GM12878 (cell line): ENCODE data around the gene MALT1. TPM values are rescaled to one million over a fixed set of nuclear protein-coding genes. Genes with fewer than 3 reads are reported as not detected.

Experiments
- BMI1 ChIP-seq: fragments of 450-650 bp; IDR thresholded peaks from 2 replicates; pipeline ENCODE4 v1.6.1; 2016; ENCODE audit warnings: mild to moderate bottlenecking, moderate library complexity, borderline replicate concordance
- NFYB ChIP-seq: IDR thresholded peaks from 2 replicates; pipeline ENCODE4 v1.6.1; 2011; ENCODE audit warnings: low read depth, mild to moderate bottlenecking, low read length, improper control_type of control experiment, moderate library complexity; ENCODE audit not compliant: insufficient read depth
- RAD51 ChIP-seq: fragments of 450-650 bp; IDR thresholded peaks from 2 replicates; pipeline ENCODE4 v1.6.1; 2016; ENCODE audit warnings: moderate library complexity, mild to moderate bottlenecking, inconsistent platforms
- SMAD1 ChIP-seq: fragments of 450-650 bp; IDR thresholded peaks from 2 replicates; pipeline ENCODE4 v1.6.1; 2018; ENCODE audit warnings: mild to moderate bottlenecking, low read depth; ENCODE audit not compliant: partially characterized antibody
- SMARCA5 ChIP-seq: fragments of 450-650 bp; IDR thresholded peaks from 2 replicates; pipeline ENCODE4 v1.6.1; 2017; ENCODE audit warnings: mild to moderate bottlenecking
- TARDBP ChIP-seq: IDR thresholded peaks from 2 replicates; pipeline ENCODE4 v1.6.1; 2016; ENCODE audit warnings: borderline replicate concordance
- TCF3 ChIP-seq: IDR thresholded peaks from 2 replicates; pipeline ENCODE4 v1.6.1; 2012; ENCODE audit warnings: low read depth, mild to moderate bottlenecking, low read length, borderline replicate concordance; ENCODE audit not compliant: insufficient read depth
- ZNF622 ChIP-seq: fragments of 450-650 bp; IDR thresholded peaks from 2 replicates; pipeline ENCODE4 v1.6.1; 2017; ENCODE audit warnings: mild to moderate bottlenecking, inconsistent platforms
- polyA plus RNA-seq, 11 experiments: library from polyadenylated mRNA; depleted of rRNA in 4 of 11; unstranded in 6 of 11; stranded (reverse) in 5 of 11; fragments of >200 nt; fragmentation: Nextera tagmentation in 4 of 11; fragmentation: Illumina TruSeq in 1 of 11; extraction: Ambion mirVana in 4 of 11; extraction: Trizol in 1 of 11; gene quantifications; 1 replicate in 1 of 11; 2 replicates in 10 of 11; pipeline versions ENCODE4 v1.2.1 to v1.2.3, GENCODE V29; 2011 to 2016; ENCODE audit warnings: inconsistent platforms in 2 of 11, missing spikeins in 2 of 11, low read depth in 1 of 11
- total RNA-seq, 4 experiments: library from RNA; depleted of rRNA in 3 of 4; stranded (reverse); fragments of >200 nt in 3 of 4; fragmentation: Illumina TruSeq in 1 of 4; extraction: Trizol in 1 of 4; gene quantifications; 2 replicates each; pipeline versions ENCODE4 v1.2.1 to v1.2.3, GENCODE V29; 2013 to 2021
- TF ChIP-seq, protein P1 (sequence below): IDR thresholded peaks from 2 replicates; pipeline ENCODE4 v1.6.1; 2012; ENCODE audit warnings: improper control_type of control experiment, low read depth, low read length; ENCODE audit not compliant: insufficient replicate concordance
- TF ChIP-seq, protein P2 (sequence below), 3 experiments: IDR thresholded peaks in 2 of 3; conservative IDR thresholded peaks in 1 of 3; 2 replicates each; pipeline ENCODE4 v1.5.1; 2011; ENCODE audit warnings: low read depth in 3 of 3, low read length in 3 of 3, mild to moderate bottlenecking in 3 of 3, control low read depth in 2 of 3, moderate library complexity in 2 of 3, inconsistent platforms in 1 of 3, mixed read lengths in 1 of 3; ENCODE audit not compliant: control insufficient read depth in 2 of 3, insufficient read depth in 1 of 3; ENCODE audit errors: extremely low read depth in 1 of 3

Gene MALT1
- total and polyA plus RNA-seq, 10 of the 15 experiments (the other 5 are each of a cell fraction or from before 2014, with no cell fraction given) = 17.6 to 126 (median 45.4) TPM

DNA sequence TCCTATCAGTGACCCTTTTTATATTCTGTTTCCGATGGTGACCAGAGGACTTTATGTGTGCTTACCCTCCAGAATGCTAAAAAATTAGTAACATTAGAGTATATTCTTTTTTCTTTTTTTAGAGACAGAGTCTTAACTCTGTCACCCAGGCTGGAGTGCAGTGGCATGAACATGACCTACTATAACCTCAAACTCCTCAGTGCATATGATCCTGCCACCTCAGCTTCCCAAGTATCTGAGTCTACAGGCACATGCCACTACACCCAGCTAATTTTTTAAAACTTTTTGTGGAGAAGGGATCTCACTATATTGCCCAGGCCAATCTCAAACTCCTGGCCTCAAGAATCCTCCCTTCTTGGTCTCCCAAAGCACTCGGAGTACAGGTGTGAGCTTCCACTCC is 74.6 kb downstream of the MALT1 start (continued):
- TF ChIP-seq, protein P1, sequence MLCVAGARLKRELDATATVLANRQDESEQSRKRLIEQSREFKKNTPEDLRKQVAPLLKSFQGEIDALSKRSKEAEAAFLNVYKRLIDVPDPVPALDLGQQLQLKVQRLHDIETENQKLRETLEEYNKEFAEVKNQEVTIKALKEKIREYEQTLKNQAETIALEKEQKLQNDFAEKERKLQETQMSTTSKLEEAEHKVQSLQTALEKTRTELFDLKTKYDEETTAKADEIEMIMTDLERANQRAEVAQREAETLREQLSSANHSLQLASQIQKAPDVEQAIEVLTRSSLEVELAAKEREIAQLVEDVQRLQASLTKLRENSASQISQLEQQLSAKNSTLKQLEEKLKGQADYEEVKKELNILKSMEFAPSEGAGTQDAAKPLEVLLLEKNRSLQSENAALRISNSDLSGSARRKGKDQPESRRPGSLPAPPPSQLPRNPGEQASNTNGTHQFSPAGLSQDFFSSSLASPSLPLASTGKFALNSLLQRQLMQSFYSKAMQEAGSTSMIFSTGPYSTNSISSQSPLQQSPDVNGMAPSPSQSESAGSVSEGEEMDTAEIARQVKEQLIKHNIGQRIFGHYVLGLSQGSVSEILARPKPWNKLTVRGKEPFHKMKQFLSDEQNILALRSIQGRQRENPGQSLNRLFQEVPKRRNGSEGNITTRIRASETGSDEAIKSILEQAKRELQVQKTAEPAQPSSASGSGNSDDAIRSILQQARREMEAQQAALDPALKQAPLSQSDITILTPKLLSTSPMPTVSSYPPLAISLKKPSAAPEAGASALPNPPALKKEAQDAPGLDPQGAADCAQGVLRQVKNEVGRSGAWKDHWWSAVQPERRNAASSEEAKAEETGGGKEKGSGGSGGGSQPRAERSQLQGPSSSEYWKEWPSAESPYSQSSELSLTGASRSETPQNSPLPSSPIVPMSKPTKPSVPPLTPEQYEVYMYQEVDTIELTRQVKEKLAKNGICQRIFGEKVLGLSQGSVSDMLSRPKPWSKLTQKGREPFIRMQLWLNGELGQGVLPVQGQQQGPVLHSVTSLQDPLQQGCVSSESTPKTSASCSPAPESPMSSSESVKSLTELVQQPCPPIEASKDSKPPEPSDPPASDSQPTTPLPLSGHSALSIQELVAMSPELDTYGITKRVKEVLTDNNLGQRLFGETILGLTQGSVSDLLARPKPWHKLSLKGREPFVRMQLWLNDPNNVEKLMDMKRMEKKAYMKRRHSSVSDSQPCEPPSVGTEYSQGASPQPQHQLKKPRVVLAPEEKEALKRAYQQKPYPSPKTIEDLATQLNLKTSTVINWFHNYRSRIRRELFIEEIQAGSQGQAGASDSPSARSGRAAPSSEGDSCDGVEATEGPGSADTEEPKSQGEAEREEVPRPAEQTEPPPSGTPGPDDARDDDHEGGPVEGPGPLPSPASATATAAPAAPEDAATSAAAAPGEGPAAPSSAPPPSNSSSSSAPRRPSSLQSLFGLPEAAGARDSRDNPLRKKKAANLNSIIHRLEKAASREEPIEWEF = no peak
- TF ChIP-seq SMAD1 (no peak), NFYB (no peak), RAD51 (no peak), ZNF622 (no peak), BMI1 (no peak), TARDBP (no peak), SMARCA5 (no peak), TCF3 (no peak)
- TF ChIP-seq, protein P2, sequence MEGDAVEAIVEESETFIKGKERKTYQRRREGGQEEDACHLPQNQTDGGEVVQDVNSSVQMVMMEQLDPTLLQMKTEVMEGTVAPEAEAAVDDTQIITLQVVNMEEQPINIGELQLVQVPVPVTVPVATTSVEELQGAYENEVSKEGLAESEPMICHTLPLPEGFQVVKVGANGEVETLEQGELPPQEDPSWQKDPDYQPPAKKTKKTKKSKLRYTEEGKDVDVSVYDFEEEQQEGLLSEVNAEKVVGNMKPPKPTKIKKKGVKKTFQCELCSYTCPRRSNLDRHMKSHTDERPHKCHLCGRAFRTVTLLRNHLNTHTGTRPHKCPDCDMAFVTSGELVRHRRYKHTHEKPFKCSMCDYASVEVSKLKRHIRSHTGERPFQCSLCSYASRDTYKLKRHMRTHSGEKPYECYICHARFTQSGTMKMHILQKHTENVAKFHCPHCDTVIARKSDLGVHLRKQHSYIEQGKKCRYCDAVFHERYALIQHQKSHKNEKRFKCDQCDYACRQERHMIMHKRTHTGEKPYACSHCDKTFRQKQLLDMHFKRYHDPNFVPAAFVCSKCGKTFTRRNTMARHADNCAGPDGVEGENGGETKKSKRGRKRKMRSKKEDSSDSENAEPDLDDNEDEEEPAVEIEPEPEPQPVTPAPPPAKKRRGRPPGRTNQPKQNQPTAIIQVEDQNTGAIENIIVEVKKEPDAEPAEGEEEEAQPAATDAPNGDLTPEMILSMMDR (IDR thresholded peaks at IDR 0.05 in 2 of 3, conservative IDR thresholded peaks at IDR 0.05 in 1 of 3; ENCODE audit: control insufficient read depth in 2 of 3, extremely low read depth in 1 of 3, insufficient read depth in 1 of 3, low read depth in 3 of 3, low read length in 3 of 3) = no peak
